ENCODE measurements around the gene SUN2. TPM values are rescaled to one million over a fixed set of nuclear protein-coding genes. Genes with fewer than 3 reads are reported as not detected.

Gene SUN2
- total RNA-seq, 6 donors from 2014 or later: 191 to 436 (median 275) TPM

- Histone ChIP-seq H3K9me3 (no peaks in the 10 kb centered on the region), H3K4me1 (peaks cover 0 to 6% (median 0%) of the 10 kb centered on the region in 4 donors), H3K27ac (no peak overlapping the region), H3K36me3 (peaks cover 0 to 38% (median 24%) of the 10 kb centered on the region in 4 donors), H3K27me3 (no peaks in the 10 kb centered on the region), H3K4me3 (no peak overlapping the region)
- 89 to 96% methylated on average over 11 to 12 of the region's 13 CpGs for WGBS, 2 donors
- DNase-seq (no peak), ATAC-seq (ENCODE audit: low FRiP score in 2 of 2) (no peak)
- TF ChIP-seq EP300 (IDR thresholded peaks at IDR 0.05): no peak
Observed at GRCh38 chr22:38781033-38781432, 25.2 kb upstream of the SUN2 start.

GRCh38 chr22:38777087-38777671 lies 21.4 kb upstream of the SUN2 start:
- Histone ChIP-seq H3K27ac (no peak overlapping the region), H3K27me3 (no peaks in the 10 kb centered on the region), H3K4me3 (no peak overlapping the region), H3K36me3 (peaks cover 0 to 38% (median 24%) of the 10 kb centered on the region in 4 donors), H3K4me1 (peaks cover 0 to 3% (median 0%) of the 10 kb centered on the region in 4 donors), H3K9me3 (no peaks in the 10 kb centered on the region)
- 91 to 94% methylated on average over 22 to 26 of the region's 27 CpGs for WGBS, 2 donors
- TF ChIP-seq POLR2A (IDR thresholded peaks at IDR 0.05) (no peak), EP300 (IDR thresholded peaks at IDR 0.05) (no peak), POLR2AphosphoS5 (IDR thresholded peaks at IDR 0.05) (no peak)
- TF ChIP-seq, protein P1, sequence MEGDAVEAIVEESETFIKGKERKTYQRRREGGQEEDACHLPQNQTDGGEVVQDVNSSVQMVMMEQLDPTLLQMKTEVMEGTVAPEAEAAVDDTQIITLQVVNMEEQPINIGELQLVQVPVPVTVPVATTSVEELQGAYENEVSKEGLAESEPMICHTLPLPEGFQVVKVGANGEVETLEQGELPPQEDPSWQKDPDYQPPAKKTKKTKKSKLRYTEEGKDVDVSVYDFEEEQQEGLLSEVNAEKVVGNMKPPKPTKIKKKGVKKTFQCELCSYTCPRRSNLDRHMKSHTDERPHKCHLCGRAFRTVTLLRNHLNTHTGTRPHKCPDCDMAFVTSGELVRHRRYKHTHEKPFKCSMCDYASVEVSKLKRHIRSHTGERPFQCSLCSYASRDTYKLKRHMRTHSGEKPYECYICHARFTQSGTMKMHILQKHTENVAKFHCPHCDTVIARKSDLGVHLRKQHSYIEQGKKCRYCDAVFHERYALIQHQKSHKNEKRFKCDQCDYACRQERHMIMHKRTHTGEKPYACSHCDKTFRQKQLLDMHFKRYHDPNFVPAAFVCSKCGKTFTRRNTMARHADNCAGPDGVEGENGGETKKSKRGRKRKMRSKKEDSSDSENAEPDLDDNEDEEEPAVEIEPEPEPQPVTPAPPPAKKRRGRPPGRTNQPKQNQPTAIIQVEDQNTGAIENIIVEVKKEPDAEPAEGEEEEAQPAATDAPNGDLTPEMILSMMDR (IDR thresholded peaks at IDR 0.05): no peak
- DNase-seq (no peak), ATAC-seq (ENCODE audit: low FRiP score in 2 of 2) (no peak)

DNA sequence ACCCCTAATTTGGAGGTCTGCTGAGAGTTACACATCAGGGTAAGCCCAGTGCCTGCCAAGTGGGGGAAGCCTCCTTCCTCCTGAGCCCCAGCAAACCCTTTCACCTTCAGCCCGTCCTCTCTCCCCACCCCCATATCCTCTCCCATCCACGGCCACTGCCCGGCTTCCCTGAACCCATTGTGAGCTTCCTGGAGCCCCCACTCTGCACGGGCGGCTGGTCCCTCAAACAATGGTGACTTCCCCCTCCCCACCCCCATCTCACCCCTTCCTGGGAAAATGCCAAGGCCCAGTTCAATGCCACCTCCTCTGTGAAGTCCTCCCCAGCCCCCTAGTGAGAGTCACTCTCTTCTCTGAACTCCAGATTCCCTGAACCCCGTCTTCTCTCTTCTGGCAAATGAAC lies 20.3 kb upstream of the SUN2 start:
- DNase-seq (no peak), ATAC-seq (ENCODE audit: low FRiP score in 2 of 2) (no peak)
- TF ChIP-seq POLR2AphosphoS5 (IDR thresholded peaks at IDR 0.05) (no peak), EP300 (IDR thresholded peaks at IDR 0.05) (no peak), POLR2A (IDR thresholded peaks at IDR 0.05) (no peak)
- TF ChIP-seq, protein P1 (IDR thresholded peaks at IDR 0.05): no peak
- Histone ChIP-seq H3K27ac (no peak overlapping the region), H3K9me3 (no peaks in the 10 kb centered on the region), H3K4me3 (no peak overlapping the region), H3K4me1 (peaks cover 0 to 3% (median 0%) of the 10 kb centered on the region in 4 donors), H3K36me3 (peaks cover 0 to 31% (median 22%) of the 10 kb centered on the region in 4 donors), H3K27me3 (no peaks in the 10 kb centered on the region)
- WGBS, 2 donors: 41 to 60% methylated on average over 6 of the region's 6 CpGs

DNA sequence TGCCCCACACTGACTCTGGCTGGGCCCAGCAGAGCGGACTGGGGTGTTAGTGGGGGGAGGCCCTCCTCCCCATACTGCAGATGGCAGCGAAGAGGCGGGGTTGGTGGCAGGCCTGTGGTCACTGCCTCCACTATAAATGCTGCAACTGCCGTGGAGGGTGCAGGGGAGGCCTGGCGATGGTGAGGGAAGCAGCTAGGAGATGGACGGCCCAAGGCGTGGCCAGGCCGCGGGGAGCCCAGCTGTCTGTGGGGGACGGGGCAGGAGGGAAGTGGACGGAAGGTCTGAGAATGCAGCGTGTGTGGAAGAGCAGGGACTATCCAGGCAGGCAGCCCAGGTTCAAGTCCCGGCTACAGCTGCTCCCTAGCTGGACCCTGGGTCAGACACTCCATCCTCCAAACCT lies 19.9 kb upstream of the SUN2 start:
- Histone ChIP-seq H3K9me3 (no peaks in the 10 kb centered on the region), H3K36me3 (peaks cover 0 to 27% (median 18%) of the 10 kb centered on the region in 4 donors), H3K27ac (no peak overlapping the region), H3K27me3 (no peaks in the 10 kb centered on the region), H3K4me3 (no peak overlapping the region), H3K4me1 (peaks cover 0 to 3% (median 0%) of the 10 kb centered on the region in 4 donors)
- WGBS, 2 donors: 73 to 79% methylated on average over 13 of the region's 13 CpGs
- DNase-seq: no peak
- TF ChIP-seq POLR2AphosphoS5 (IDR thresholded peaks at IDR 0.05): no peak
- TF ChIP-seq, protein P1 (IDR thresholded peaks at IDR 0.05): no peak
- TF ChIP-seq EP300 (IDR thresholded peaks at IDR 0.05): no peak
- TF ChIP-seq POLR2A (IDR thresholded peaks at IDR 0.05): no peak
- no peak for ATAC-seq (ENCODE audit: low FRiP score in 2 of 2)

DNA sequence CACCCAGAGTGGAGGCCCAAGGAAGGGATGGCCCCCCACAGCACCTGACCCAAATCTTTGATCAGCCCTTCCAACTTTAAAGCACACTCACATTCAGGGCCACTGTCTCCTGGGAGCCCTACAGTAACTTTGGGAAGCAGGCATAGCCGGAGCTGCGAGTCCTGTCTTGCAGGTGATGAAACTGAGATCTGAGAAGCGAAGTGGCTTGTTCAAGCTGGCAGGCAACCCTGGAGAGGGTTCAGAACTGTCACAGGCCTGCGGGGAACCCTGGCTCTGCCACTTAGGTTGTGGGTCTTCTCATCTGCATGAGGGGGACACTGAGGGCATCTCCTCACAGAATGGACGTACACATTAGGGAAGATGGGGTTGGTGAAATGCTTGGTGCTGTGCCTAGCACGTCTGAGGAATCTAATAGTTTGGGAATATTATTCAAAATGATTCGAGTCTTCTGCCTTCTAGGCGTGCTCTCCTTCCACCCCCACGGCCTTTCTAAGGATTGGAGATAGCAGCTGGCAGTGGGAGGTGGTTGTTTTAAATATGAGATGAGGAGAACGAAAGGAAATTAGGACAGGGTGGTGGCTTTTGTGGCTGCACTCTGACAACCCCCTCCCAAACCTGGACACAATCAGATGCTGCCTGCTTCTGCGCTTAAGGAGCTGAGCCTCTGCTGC lies 18.8 kb upstream of the SUN2 start:
- H3K36me3 ChIP-seq: peaks cover 0 to 17% (median 10%) of the 10 kb centered on the region in 4 donors
- H3K4me1 ChIP-seq: peaks cover 0 to 3% (median 0%) of the 10 kb centered on the region in 4 donors
- 83 to 84% methylated on average over 11 of the region's 11 CpGs for WGBS, 2 donors
- H3K27me3 ChIP-seq: no peaks in the 10 kb centered on the region
- H3K9me3 ChIP-seq: no peaks in the 10 kb centered on the region
- ATAC-seq (ENCODE audit: low FRiP score in 2 of 2) (no peak), DNase-seq (no peak)
- H3K4me3 ChIP-seq: no peak overlapping the region
- no peak for TF ChIP-seq POLR2A (IDR thresholded peaks at IDR 0.05)
- TF ChIP-seq POLR2AphosphoS5 (IDR thresholded peaks at IDR 0.05): no peak
- TF ChIP-seq EP300 (IDR thresholded peaks at IDR 0.05): no peak
- TF ChIP-seq, protein P1 (IDR thresholded peaks at IDR 0.05): no peak
- no peak overlapping the region for H3K27ac ChIP-seq

Data from upper lobe of left lung (tissue), 6 donors.